Nephron (organoid): Measurements from ENCODE around the gene TCIRG1.

Source experiments
- H3K27ac Mint-ChIP-seq, 3 experiments: 2 replicates each; pipeline ENCODE4 v1.8.0; 2020; ENCODE audit warnings: mixed read lengths in 3 of 3, mild to moderate bottlenecking in 2 of 3, moderate library complexity in 1 of 3
- H3K27me3 Mint-ChIP-seq: 2 replicates; pipeline ENCODE4 v1.8.0; 2021; ENCODE audit warnings: low read depth, mild to moderate bottlenecking, moderate library complexity, mixed read lengths
- H3K36me3 Mint-ChIP-seq: 2 replicates; pipeline ENCODE4 v1.8.0; 2020; ENCODE audit warnings: low read depth, mixed read lengths
- H3K4me1 Mint-ChIP-seq: 2 replicates; pipeline ENCODE4 v1.8.0; 2020; ENCODE audit warnings: mixed read lengths
- H3K4me3 Mint-ChIP-seq, 3 experiments: 2 replicates each; pipeline ENCODE4 v1.8.0; 2020; ENCODE audit warnings: mild to moderate bottlenecking in 3 of 3, mixed read lengths in 3 of 3, moderate library complexity in 2 of 3
- H3K9me3 Mint-ChIP-seq: 2 replicates; pipeline ENCODE4 v1.8.0; 2020; ENCODE audit warnings: mixed read lengths
- CTCF ChIP-seq, 3 experiments: fragments of 200-600 bp; sonication (generic); IDR thresholded peaks; one replicate each; pipeline ENCODE4 v1.5.0; 2021; ENCODE audit warnings: antibody characterized with exemption in 3 of 3; ENCODE audit not compliant: unreplicated experiment in 3 of 3

Gene TCIRG1

GRCh38 chr11:68043349-68044144, 4.7 kb downstream of the TCIRG1 start:
- TF ChIP-seq CTCF (IDR thresholded peaks at IDR 0.05; ENCODE audit: unreplicated experiment in 3 of 3) = no peak
- no peak overlapping the region for H3K4me3 Mint-ChIP-seq
- H3K27ac Mint-ChIP-seq = peak overlapping the region in 2 of 3 experiments; percentile 58 to 83
- H3K9me3 Mint-ChIP-seq = no peaks in the 10 kb centered on the region
- no peaks in the 10 kb centered on the region for H3K36me3 Mint-ChIP-seq
- no peaks in the 10 kb centered on the region for H3K27me3 Mint-ChIP-seq
- H3K4me1 Mint-ChIP-seq = peaks cover 12% of the 10 kb centered on the region

- no peak for TF ChIP-seq CTCF (IDR thresholded peaks at IDR 0.05; ENCODE audit: unreplicated experiment in 3 of 3)
- Mint-ChIP-seq H3K27ac (no peak overlapping the region), H3K36me3 (no peaks in the 10 kb centered on the region), H3K9me3 (no peaks in the 10 kb centered on the region), H3K27me3 (no peaks in the 10 kb centered on the region), H3K4me1 (peaks cover 12% of the 10 kb centered on the region), H3K4me3 (no peak overlapping the region)
These were observed 5.5 kb downstream of the TCIRG1 start for GRCh38 chr11:68044145-68044813.

- no peaks in the 10 kb centered on the region for H3K27me3 Mint-ChIP-seq
- TF ChIP-seq CTCF (IDR thresholded peaks at IDR 0.05; ENCODE audit: unreplicated experiment in 3 of 3) = no peak
- H3K27ac Mint-ChIP-seq = no peak overlapping the region
- H3K9me3 Mint-ChIP-seq = no peaks in the 10 kb centered on the region
- H3K4me1 Mint-ChIP-seq = peaks cover 10% of the 10 kb centered on the region
- no peaks in the 10 kb centered on the region for H3K36me3 Mint-ChIP-seq
- no peak overlapping the region for H3K4me3 Mint-ChIP-seq
These were observed 6.1 kb downstream of the TCIRG1 start for GRCh38 chr11:68044898-68045351.

GRCh38 chr11:68047437-68048290, 8.8 kb downstream of the TCIRG1 start:
- H3K27ac Mint-ChIP-seq = no peak overlapping the region
- no peaks in the 10 kb centered on the region for H3K4me1 Mint-ChIP-seq
- H3K9me3 Mint-ChIP-seq = no peaks in the 10 kb centered on the region
- no peak overlapping the region for H3K4me3 Mint-ChIP-seq
- no peaks in the 10 kb centered on the region for H3K27me3 Mint-ChIP-seq
- no peaks in the 10 kb centered on the region for H3K36me3 Mint-ChIP-seq
- TF ChIP-seq CTCF (IDR thresholded peaks at IDR 0.05; ENCODE audit: unreplicated experiment in 3 of 3) = no peak

- Mint-ChIP-seq H3K4me1 (no peaks in the 10 kb centered on the region), H3K36me3 (no peaks in the 10 kb centered on the region), H3K9me3 (no peaks in the 10 kb centered on the region), H3K4me3 (no peak overlapping the region), H3K27ac (no peak overlapping the region), H3K27me3 (no peaks in the 10 kb centered on the region)
- no peak for TF ChIP-seq CTCF (IDR thresholded peaks at IDR 0.05; ENCODE audit: unreplicated experiment in 3 of 3)
These were observed 10.1 kb downstream of the TCIRG1 start for GRCh38 chr11:68048681-68049508.
